H9 (cell line): ENCODE measurements around the gene PROX2. TPM values are rescaled to one million over a fixed set of nuclear protein-coding genes. Genes with fewer than 3 reads are reported as not detected.

ENCODE experiments used
- DNase-seq: peaks from one replicate; pipeline ENCODE4 v3.0.0-alpha.2; 2017
- H2AFZ ChIP-seq: one replicate; pipeline ENCODE4 v1.6.1; 2013; ENCODE audit warnings: mild to moderate bottlenecking, low read length, control low read depth, moderate library complexity
- H2AK5ac ChIP-seq: 2 replicates; pipeline ENCODE4 v1.6.1; 2013; ENCODE audit warnings: low read length, control low read depth, mixed read lengths; ENCODE audit not compliant: insufficient read length
- H2BK120ac ChIP-seq: one replicate; pipeline ENCODE4 v1.6.1; 2013; ENCODE audit warnings: low read depth, mild to moderate bottlenecking, low read length, control low read depth, inconsistent platforms; ENCODE audit not compliant: poor library complexity, severe bottlenecking
- H2BK12ac ChIP-seq: 2 replicates; pipeline ENCODE4 v1.6.1; 2013; ENCODE audit warnings: low read length, control low read depth, mixed read lengths, low read depth; ENCODE audit not compliant: insufficient read length
- H2BK15ac ChIP-seq: 2 replicates; pipeline ENCODE4 v1.6.1; 2013; ENCODE audit warnings: low read depth, low read length, control low read depth
- H2BK20ac ChIP-seq: one replicate; pipeline ENCODE4 v1.6.1; 2013; ENCODE audit warnings: low read depth, mild to moderate bottlenecking, low read length, control low read depth, inconsistent platforms; ENCODE audit not compliant: poor library complexity, severe bottlenecking
- H2BK5ac ChIP-seq: 2 replicates; pipeline ENCODE4 v1.6.1; 2013; ENCODE audit warnings: low read length, control low read depth, mixed read lengths; ENCODE audit not compliant: insufficient read length
- H3K14ac ChIP-seq: 2 replicates; pipeline ENCODE4 v1.6.1; 2013; ENCODE audit warnings: low read length, control low read depth; ENCODE audit not compliant: insufficient read depth
- H3K18ac ChIP-seq: 2 replicates; pipeline ENCODE4 v1.6.1; 2013; ENCODE audit warnings: low read depth, mild to moderate bottlenecking, mixed read lengths, low read length, control low read depth; ENCODE audit not compliant: insufficient read length
- H3K23ac ChIP-seq: 2 replicates; pipeline ENCODE4 v1.6.1; 2013; ENCODE audit warnings: low read length, control low read depth, mixed read lengths, low read depth; ENCODE audit not compliant: insufficient read length
- H3K23me2 ChIP-seq: 2 replicates; pipeline ENCODE4 v1.6.1; 2013; ENCODE audit warnings: low read depth, mild to moderate bottlenecking, mixed read lengths, low read length, control low read depth; ENCODE audit not compliant: insufficient read length, poor library complexity, severe bottlenecking
- H3K27ac ChIP-seq: 2 replicates; pipeline ENCODE4 v1.5.1; 2013; ENCODE audit warnings: low read length, control low read depth, mixed read lengths, low read depth; ENCODE audit not compliant: insufficient read length
- H3K27me3 ChIP-seq: 2 replicates; pipeline ENCODE4 v1.6.1; 2013; ENCODE audit warnings: low read length, control low read depth, inconsistent platforms; ENCODE audit not compliant: insufficient read depth
- H3K4ac ChIP-seq: 2 replicates; pipeline ENCODE4 v1.6.1; 2013; ENCODE audit warnings: low read depth, mild to moderate bottlenecking, control low read depth, inconsistent platforms, low read length, moderate library complexity
- H3K4me1 ChIP-seq: 2 replicates; pipeline ENCODE4 v1.6.1; 2013; ENCODE audit warnings: low read length, control low read depth, inconsistent platforms; ENCODE audit not compliant: insufficient read depth
- H3K4me2 ChIP-seq: 2 replicates; pipeline ENCODE4 v1.6.1; 2013; ENCODE audit warnings: low read length, control low read depth, mixed read lengths; ENCODE audit not compliant: insufficient read length, insufficient read depth
- H3K56ac ChIP-seq: 2 replicates; pipeline ENCODE4 v1.6.1; 2013; ENCODE audit warnings: low read depth, mild to moderate bottlenecking, mixed read lengths, low read length, control low read depth; ENCODE audit not compliant: insufficient read length
- H3K79me1 ChIP-seq: 2 replicates; pipeline ENCODE4 v1.6.1; 2013; ENCODE audit warnings: low read depth, mild to moderate bottlenecking, moderate library complexity, low read length, control low read depth, inconsistent platforms; ENCODE audit not compliant: insufficient read depth, poor library complexity, severe bottlenecking
- H3K79me2 ChIP-seq: 2 replicates; pipeline ENCODE4 v1.6.1; 2013; ENCODE audit warnings: low read length, control low read depth, inconsistent platforms; ENCODE audit not compliant: insufficient read depth
- H3K9ac ChIP-seq: 2 replicates; pipeline ENCODE4 v1.6.1; 2013; ENCODE audit warnings: low read length, control low read depth, mixed read lengths; ENCODE audit not compliant: insufficient read length; ENCODE audit errors: extremely low read depth
- H3K9me3 ChIP-seq: one replicate; pipeline ENCODE4 v1.6.1; 2013; ENCODE audit warnings: low read depth, low read length, inconsistent platforms; ENCODE audit not compliant: control insufficient read depth
- H3T11ph ChIP-seq: one replicate; pipeline ENCODE4 v1.6.1; 2013; ENCODE audit warnings: mild to moderate bottlenecking, low read length, control low read depth, inconsistent platforms
- H4K20me1 ChIP-seq: one replicate; pipeline ENCODE4 v1.6.1; 2013; ENCODE audit not compliant: control insufficient read depth, insufficient read length, insufficient read depth
- H4K5ac ChIP-seq: 2 replicates; pipeline ENCODE4 v1.6.1; 2013; ENCODE audit warnings: low read depth, mild to moderate bottlenecking, mixed read lengths, low read length, control low read depth; ENCODE audit not compliant: insufficient read length
- H4K8ac ChIP-seq: replicated peaks from 2 replicates; pipeline ENCODE4 v1.6.1; 2013; ENCODE audit warnings: low read length, control low read depth, mixed read lengths, low read depth; ENCODE audit not compliant: insufficient read length
- H4K91ac ChIP-seq: 2 replicates; pipeline ENCODE4 v1.6.1; 2013; ENCODE audit warnings: low read depth, mild to moderate bottlenecking, moderate library complexity, mixed read lengths, low read length, control low read depth; ENCODE audit not compliant: insufficient read length
- H3K27ac Mint-ChIP-seq, 3 experiments: 2 replicates in 2 of 3; 3 replicates in 1 of 3; pipeline ENCODE4 v1.8.0; 2020 to 2021; ENCODE audit warnings: mixed read lengths in 3 of 3, mild to moderate bottlenecking in 1 of 3, moderate library complexity in 1 of 3
- H3K27me3 Mint-ChIP-seq: 2 replicates; pipeline ENCODE4 v1.8.0; 2021; ENCODE audit warnings: low read depth, mild to moderate bottlenecking, moderate library complexity, mixed read lengths
- H3K36me3 Mint-ChIP-seq, 3 experiments: 2 replicates in 2 of 3; 3 replicates in 1 of 3; pipeline ENCODE4 v1.8.0; 2020 to 2021; ENCODE audit warnings: low read depth in 3 of 3, mixed read lengths in 3 of 3; ENCODE audit not compliant: insufficient read depth in 1 of 3
- H3K4me1 Mint-ChIP-seq, 2 experiments: 2 replicates each; pipeline ENCODE4 v1.8.0; 2020; ENCODE audit warnings: mixed read lengths in 2 of 2
- H3K4me3 Mint-ChIP-seq, 2 experiments: 2 replicates in 1 of 2; 3 replicates in 1 of 2; pipeline ENCODE4 v1.8.0; 2020 to 2021; ENCODE audit warnings: mild to moderate bottlenecking in 2 of 2, mixed read lengths in 2 of 2, moderate library complexity in 1 of 2
- H3K9me3 Mint-ChIP-seq, 2 experiments: 2 replicates in 1 of 2; 3 replicates in 1 of 2; pipeline ENCODE4 v1.8.0; 2020; ENCODE audit warnings: mild to moderate bottlenecking in 2 of 2, mixed read lengths in 2 of 2, moderate library complexity in 1 of 2
- CTCF ChIP-seq: fragments of 200-600 bp; sonication (generic); conservative IDR thresholded peaks from 3 replicates; pipeline ENCODE4 v1.8.0; 2021; ENCODE audit warnings: antibody characterized with exemption, mild to moderate bottlenecking
- WGBS: extraction: QIAGEN DNeasy Blood & Tissue Kit; methylation state at CpG from one replicate; pipeline ENCODE4 v1.1.7; 2013; ENCODE audit warnings: missing lambda C conversion rate, low lambda C conversion rate, mixed read lengths; ENCODE audit not compliant: insufficient read length; ENCODE audit errors: extremely low coverage; 5-methylcytosine and 5-hydroxymethylcytosine counted together
- total RNA-seq: library from RNA; stranded (reverse); gene quantifications from 2 replicates; pipeline ENCODE4 v1.2.1, GENCODE V29; 2021

PROX2 gene
- total RNA-seq, 1 experiment from 2014 or later = not detected

- Histone ChIP-seq H3K4me2 (no peak overlapping the region), H3K23me2 (no peaks in the 10 kb centered on the region), H3K56ac (no peak overlapping the region), H4K5ac (no peak overlapping the region), H3K79me2 (no peaks in the 10 kb centered on the region), H3K4me1 (no peaks in the 10 kb centered on the region), H4K91ac (no peak overlapping the region), H2BK120ac (no peak overlapping the region), H4K8ac (no peak overlapping the region), H3K9me3 (no peaks in the 10 kb centered on the region), H3K18ac (no peak overlapping the region), H3K27me3 (no peaks in the 10 kb centered on the region), H2AFZ (no peak overlapping the region), H2BK12ac (no peak overlapping the region), H3K23ac (no peak overlapping the region), H3K9ac (no peak overlapping the region), H4K20me1 (no peaks in the 10 kb centered on the region), H3K27ac (no peak overlapping the region), H3K79me1 (no peaks in the 10 kb centered on the region), H2BK20ac (no peak overlapping the region), H3K4ac (no peak overlapping the region), H2BK5ac (no peak overlapping the region), H2BK15ac (no peak overlapping the region), H3K14ac (no peak overlapping the region), H2AK5ac (no peak overlapping the region), H3T11ph (no peak overlapping the region)
- WGBS = no CpG with 5 or more reads among the region's 7 CpGs
- peak; percentile 91 for TF ChIP-seq CTCF
- Mint-ChIP-seq H3K27me3 (peaks cover 3% of the 10 kb centered on the region; the same call in 1 of the 2 replicates), H3K27ac (no peak overlapping the region), H3K36me3 (no peaks in the 10 kb centered on the region), H3K4me1 (peaks cover 0 to 5% of the 10 kb centered on the region in 2 experiments; a peak in 1 of 4 replicates), H3K9me3 (no peaks in the 10 kb centered on the region), H3K4me3 (no peak overlapping the region)
- DNase-seq = peak; percentile 91
These were observed 14.8 kb downstream of the PROX2 start for GRCh38 chr14:74860899-74861733.
